AG20443 (cell line): ENCODE data around the gene TRMO.

Experiments used
- DNase-seq: peaks from one replicate; pipeline ENCODE4 v3.0.0; 2012; ENCODE audit warnings: low spot score, mixed read lengths

Gene TRMO

DNA sequence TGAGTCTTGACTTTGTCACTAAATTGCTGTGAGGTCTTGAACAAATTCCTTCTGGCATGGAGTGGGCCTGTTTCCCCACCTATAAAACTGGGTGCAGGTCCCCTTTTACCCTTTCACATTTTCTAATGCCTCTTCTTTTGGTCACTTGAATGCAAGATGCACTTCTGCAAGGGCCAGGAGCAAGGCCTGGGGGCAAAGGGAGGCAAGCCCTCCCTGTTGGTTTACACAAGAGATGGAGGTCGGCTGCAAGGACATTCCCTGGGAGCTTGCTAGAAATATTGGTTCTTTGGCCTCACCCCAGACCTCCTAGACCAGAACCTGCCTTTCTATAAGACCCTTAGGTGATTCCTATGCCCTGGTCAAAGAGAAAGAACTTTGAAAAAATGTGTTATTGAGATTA is 63.5 kb downstream of the TRMO start:
- no peak for DNase-seq

- DNase-seq: no peak
These were observed 63.9 kb downstream of the TRMO start for GRCh38 chr9:97858393-97858713.

GRCh38 chr9:97857606-97858392 is 64.5 kb downstream of the TRMO start:
- DNase-seq: no peak

- DNase-seq: no peak
These were observed 65.3 kb downstream of the TRMO start for GRCh38 chr9:97856857-97857605.

- no peak for DNase-seq
These were observed 66.4 kb downstream of the TRMO start for GRCh38 chr9:97855899-97856298.

GRCh38 chr9:97855486-97855875 is 66.8 kb downstream of the TRMO start:
- no peak for DNase-seq

DNA sequence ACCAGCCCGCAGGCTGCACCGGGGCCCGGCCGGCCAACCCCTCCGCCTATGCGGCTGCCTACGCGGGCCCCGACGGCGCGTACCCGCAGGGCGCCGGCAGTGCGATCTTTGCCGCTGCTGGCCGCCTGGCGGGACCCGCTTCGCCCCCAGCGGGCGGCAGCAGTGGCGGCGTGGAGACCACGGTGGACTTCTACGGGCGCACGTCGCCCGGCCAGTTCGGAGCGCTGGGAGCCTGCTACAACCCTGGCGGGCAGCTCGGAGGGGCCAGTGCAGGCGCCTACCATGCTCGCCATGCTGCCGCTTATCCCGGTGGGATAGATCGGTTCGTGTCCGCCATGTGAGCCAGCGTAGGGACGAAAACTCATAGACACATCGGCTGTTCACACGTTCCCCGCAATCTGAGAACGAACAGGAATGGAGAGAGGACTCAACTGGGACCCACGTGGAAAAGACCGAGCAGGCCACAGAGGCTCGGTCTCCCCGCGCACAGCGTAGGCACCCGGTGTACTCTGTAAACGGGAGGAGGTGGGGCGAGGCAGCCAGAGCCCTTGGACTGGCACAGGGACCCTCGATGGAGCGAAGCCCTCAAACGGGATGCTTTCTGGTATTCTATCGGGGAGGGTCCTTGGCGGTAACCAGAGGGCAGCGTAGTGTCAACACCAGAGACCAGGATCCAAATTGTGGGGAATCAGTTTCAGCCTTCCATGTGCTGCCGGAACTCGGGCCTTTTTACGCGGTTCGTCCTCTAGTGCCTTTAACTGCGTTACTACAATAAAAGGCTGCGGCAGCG is 67.4 kb downstream of the TRMO start:
- no peak for DNase-seq
